HG03108 (cell line): ENCODE measurements around the gene SCNM1.

Experiments used
- ATAC-seq: cut with Tn5 transposase; IDR thresholded peaks from one replicate; pipeline ENCODE4 v1.9.1; 2021; ENCODE audit warnings: moderate library complexity; ENCODE audit not compliant: unreplicated experiment

Gene SCNM1

DNA sequence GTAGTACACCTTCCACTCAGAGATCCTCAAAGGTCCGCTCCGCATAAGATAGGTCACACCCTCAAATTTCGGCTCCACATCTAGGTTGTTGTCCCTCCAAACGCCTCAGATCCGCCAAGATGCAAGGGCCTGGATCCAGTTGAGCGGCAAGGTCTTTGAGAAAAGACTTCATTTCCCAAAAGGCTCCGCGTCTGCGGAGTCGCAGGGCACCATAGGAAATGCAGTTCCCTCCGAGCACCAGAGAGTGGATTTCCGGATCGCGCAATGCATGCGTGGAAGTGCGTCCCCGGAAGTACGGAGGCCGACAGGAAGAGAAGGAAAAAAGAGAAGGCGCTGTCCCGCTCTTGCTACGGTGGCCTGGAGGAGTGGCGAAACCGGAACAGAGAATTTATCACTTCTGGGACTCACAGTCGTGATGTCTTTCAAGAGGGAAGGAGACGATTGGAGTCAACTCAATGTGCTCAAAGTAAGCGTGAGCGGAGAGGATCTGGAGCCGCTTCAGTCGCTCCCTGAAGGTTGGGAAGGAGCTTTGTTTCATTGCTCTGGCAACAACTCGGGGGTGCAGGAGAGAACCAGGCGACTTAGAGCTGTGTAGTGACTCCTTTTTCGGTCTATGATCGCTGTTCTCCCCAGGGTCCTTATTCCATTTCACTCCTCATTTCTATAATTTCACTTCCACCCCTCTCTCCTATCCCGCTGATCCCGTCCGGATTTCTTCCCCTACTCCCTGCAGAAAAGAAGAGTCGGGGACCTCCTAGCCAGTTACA lies at the start of gene SCNM1, which contains the start of gene LYSMD1:
TSS of gene SCNM1 (plus strand) at position 407 of the 767 bp plus-strand sequence. CDS start at position 416, 9 bp downstream.
TSS of gene LYSMD1 (minus strand) at position 165 of the 767 bp plus-strand sequence. CDS start 644 bp downstream, outside the sequence.
- peak; percentile 83 for ATAC-seq

DNA sequence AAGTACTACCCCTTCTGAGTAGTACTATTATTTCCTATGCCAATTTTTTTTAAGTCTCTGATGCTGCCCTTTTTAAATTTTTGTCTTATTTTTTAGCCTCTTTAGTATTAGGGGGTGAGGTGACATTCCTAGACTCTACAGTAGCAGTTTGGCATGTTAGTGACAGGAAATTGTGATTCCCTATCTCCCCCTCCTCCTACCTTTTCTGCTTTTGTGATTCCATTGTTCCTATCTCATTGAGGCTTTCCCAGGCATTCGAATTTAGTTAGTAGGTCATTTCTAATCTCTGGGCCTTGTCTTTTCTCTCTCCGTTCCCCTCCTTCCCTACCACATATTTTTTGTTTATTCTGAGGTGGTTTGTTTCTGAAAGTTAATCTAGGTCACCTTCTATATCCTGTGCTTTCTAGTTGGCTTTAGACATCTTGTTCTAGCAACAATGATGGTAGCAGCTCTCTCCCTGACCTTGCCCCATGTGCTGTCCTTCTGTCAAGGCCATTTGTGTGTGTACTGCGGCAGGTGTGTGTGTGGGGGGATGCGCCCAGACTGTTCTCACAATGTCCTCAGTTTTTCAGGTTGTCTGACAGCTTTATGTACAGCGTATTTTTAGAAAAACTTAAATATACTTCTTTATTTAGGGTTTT lies 41.1 kb upstream of the SCNM1 start:
- no peak for ATAC-seq

- no peak for ATAC-seq
These were observed 37.1 kb upstream of the SCNM1 start for GRCh38 chr1:151128800-151129199.

DNA sequence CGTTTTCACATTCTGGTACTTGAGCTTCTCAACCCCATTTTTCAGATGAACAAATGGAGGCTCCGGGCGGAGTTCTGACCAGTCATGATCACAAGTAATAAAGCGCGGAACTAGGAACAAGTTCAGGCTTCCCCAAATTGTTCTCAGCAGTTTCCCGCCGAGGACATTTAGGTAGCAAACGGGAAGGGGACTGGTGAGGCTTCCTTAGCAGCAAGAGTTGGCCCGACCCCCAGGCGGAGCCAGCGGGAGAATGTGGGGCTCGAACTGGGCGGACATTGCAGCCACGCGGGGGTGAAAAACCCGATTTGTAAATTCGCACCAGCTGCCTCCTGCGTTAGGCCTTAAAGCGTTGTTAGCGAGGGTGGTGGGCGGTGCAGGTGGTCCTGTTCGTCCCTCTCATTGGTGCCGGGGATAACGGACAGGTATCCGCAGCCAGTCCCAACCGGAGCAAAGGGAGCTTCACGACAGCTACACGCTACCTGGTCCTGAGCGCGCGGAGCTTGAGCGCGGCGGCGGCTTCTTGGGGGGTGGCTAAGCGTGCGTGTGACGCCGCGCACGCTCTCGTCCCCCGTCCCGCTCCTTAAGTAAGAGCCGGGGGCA lies 34.9 kb upstream of the SCNM1 start:
- peak; percentile 81 for ATAC-seq

- ATAC-seq = no peak
These were observed 34.1 kb upstream of the SCNM1 start for GRCh38 chr1:151131701-151132334.

GRCh38 chr1:151132335-151133017 lies 33.5 kb upstream of the SCNM1 start:
- no peak for ATAC-seq

GRCh38 chr1:151133018-151133806 lies 32.7 kb upstream of the SCNM1 start:
- no peak for ATAC-seq

DNA sequence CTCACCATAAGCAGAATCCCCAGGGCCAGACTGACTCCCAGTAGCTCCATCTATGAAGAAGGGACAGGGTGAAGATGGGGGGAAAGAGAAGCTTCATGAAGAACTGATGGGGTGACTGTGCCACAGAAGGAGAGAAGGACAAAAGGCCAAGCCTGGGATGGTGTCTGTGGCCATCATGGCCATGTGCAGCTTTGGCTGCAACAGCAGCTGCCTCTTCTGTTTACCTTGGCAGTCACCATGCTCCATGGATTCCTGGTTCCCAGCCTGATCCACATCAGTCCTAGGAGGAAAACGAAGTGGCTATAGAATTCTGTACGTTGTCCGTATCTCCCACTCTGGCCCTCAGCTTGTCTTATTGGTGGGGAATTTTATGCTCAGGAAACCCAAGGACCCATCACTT lies 31.5 kb upstream of the SCNM1 start:
- no peak for ATAC-seq

- no peak for ATAC-seq
These were observed 31.0 kb upstream of the SCNM1 start for GRCh38 chr1:151134991-151135390.

DNA sequence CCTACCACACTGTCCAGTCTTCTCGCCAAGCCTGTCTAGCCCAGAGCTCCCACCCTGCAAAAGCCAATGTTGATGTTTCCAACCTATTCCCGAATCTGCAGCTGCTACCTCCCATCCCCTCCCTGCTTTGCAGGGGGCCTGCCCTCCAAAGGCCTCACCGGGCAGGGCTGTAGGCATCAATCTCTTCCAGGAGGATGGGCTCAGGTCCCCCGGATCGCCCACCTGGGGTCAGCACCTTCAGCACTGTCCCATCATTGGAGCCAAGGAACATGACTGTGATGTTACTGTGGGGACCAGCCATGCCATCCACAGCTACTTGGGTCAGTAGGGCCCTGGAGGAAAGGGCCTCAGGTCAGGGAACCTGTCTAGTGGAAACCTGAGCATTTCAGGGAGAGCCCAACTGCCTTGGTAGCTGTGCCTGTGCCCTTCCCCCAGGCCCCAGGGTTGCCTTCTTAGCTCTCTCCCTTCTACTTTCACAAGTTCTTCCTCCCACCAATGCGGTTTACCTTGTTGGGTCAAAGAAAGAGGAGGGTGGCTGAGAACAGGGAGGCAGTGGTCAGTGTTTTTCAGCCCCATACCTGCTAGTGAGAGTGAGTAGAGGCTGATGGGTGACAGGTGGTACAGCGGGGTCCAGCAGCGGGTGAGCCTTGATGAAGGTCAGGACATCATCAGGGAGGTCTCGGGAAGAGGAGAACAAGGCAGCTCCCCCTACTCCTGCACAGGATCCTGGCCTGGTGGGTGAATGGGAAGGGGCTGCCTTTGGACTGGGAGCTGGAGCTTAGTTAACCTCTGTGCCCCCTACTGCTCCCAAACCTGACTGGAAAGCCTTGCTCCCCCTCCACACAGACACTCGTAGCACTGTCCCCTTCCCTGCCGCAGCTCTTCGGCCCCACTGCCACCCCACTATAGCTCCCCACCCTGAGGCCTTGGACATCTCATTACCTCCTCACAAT lies 30.2 kb upstream of the SCNM1 start:
- ATAC-seq = no peak

DNA sequence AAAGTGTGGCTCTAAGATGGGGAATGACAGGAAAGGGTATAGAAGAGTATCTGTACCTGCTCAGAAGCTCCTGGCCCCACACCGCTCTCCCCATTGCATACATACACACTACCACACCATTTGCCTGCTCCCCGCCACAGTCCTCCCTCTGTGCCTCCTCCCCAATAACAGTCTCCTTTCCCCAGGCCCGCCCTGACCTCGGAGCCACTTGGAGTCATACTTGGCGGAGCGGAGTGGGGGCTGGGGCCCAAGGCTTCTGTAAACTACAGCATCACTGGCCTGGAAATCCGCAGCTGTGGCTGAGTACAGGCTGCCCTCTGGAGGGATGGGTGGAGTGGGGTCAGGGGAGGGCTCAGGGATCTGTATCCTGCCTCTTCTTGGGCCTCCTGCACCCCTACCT lies 28.2 kb upstream of the SCNM1 start:
- no peak for ATAC-seq

DNA sequence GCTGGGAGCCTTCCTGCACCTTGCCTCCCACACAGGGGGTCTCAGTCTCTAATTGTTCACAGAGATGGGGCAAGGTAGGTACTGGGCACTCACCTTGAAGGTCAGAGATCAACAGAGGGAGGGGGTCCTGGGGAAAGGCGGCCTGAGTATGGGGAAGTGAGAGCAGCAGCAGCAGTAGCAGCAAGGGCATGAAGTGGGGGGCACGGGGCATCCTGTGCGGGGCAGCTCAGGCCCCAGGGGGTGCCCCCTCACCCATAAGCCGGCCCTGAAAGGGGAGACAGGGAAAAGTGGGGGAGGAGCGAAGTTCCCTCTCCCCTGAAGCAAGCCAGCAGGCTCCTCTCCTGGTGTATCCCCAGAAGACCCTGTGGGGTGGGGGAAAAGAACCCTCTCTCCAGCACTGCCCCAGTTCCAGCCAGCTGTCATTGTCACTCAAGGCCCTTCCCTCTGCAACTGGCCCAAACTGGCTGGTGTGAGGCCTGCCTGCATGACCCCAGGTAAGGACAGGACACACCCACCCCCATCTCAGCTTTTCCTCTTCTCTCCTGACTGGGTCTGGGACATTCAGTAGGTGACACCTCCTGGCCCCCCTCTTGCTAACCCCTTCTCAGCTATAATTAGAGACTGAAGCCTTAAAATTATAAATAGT lies 23.4 kb upstream of the SCNM1 start:
- no peak for ATAC-seq

- ATAC-seq = no peak
These were observed 22.9 kb upstream of the SCNM1 start for GRCh38 chr1:151143057-151143435.

DNA sequence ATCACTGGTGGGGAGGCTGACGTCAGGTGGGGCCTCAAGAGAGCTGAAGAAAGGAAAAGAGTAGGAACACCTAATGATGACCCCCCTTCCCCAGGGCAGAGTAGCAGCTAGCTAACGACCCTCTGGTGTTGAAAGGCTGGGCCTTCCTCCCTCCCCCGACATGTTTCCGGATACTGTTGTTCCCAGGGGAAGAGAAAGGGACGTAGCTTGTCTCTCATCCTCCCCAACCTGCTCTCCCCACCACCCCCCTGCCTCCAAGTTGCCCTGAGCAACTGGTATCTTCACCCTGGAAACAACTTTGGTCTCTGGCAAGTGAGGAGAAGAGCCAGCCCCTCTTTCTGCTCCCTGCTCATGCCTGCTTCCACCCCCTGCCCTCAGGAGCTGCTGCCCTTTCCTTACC lies 22.0 kb upstream of the SCNM1 start:
- ATAC-seq = no peak

DNA sequence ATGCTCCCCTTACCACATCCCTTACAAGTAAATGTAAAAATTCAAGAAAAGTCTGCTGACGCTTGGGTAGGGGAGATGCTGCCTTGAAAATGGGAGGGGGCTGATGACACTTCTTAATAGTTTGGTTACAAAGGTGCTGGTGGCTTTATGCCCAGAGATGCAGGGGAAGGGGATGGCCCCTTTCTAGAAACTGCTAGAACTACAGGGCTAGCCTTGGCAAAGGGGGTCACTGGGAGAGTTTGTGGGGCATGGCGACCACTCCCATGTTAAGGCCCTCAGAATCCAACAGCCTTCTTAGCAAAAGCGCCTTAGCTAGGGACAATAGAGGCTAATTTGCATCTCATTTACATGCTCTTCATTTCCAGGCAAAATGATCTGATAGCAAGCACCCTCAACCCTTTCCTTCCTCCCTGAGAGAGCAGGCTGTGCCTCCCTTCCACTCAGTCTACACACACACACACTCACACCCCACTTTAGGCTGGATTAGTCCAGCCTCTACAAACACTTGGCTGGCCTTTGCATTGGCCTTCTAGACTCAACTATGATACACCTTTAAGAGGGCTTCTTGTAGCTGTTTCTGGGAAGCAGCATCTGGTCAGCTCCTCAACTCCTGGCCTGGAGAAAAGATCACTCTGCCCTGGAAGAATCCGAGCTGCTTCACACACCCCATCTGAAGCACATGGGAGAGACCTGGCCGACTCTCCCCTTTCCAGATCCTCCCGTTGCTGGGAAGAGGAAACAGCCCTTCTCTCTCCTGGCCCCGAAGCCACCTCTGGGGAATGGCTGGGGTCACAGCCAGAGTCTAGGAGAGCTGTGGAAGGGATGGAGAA lies 21.3 kb upstream of the SCNM1 start:
- ATAC-seq = no peak

GRCh38 chr1:151145304-151146071 lies 20.5 kb upstream of the SCNM1 start:
- no peak for ATAC-seq

DNA sequence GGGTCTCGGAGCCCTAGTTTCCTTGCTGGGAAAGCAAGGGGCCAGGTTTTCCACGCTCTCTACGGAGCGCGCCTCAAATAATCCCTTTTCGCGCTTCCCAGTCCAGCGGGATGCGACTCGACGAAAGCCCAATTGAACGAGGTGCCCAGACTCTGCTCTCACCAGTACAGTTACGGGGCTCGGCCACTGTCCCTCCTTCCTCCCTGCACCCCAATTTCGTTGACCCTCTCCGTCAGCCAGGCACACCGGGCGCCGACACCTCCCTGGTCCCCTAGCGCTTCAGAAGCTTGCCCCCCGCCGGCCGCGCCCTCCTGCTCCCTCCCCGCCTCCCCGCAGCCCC lies 19.9 kb upstream of the SCNM1 start:
- ATAC-seq = peak; percentile 4
